ENCODE results near the gene TPPP2.
"Not testable (repeated sequence)": the region's sequence is repeated elsewhere in the genome, so short reads cannot be mapped to it uniquely, and the experiment has no call there.

Gene TPPP2

DNA sequence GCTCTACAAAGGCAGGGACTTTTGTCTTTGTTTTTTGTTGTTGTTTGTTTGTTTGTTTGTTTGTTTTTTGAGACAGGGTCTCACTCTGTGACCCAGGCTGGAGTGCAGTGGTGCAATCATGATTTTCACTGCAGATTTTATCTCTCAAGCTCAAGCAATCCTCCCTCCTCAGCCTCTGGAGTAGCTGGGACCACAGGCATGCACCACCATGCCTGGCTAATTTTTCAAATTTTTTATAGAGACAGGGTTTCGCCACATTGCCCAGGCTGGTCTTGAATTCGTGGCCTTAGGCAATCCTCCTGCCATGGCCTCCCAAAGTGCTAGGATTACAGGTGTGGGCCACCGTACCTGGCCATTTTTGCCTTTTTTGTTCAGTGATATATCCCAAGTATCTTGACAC, 10.9 kb downstream of the TPPP2 start:
- not testable (repeated sequence) for H2BK12ac ChIP-seq (ENCODE audit: low read length in 2 of 2); H3K18ac ChIP-seq (ENCODE audit: low read depth in 1 of 2, low read length in 2 of 2); H3K4ac ChIP-seq (ENCODE audit: low read depth in 1 of 2, low read length in 2 of 2); H2BK15ac ChIP-seq (ENCODE audit: low read depth, poor library complexity, severe bottlenecking); H3K27ac ChIP-seq (ENCODE audit: low read length, poor library complexity, severe bottlenecking); H2BK5ac ChIP-seq (ENCODE audit: low read depth, low read length, poor library complexity, severe bottlenecking); H3K9me3 ChIP-seq (ENCODE audit: control insufficient read depth, low read length); H3K4me3 ChIP-seq (ENCODE audit: insufficient read depth in 1 of 2, low read depth in 1 of 2, low read length in 2 of 2); H2AK5ac ChIP-seq (ENCODE audit: low read length, severe bottlenecking); DNase-seq; H3K36me3 ChIP-seq (ENCODE audit: control insufficient read depth in 1 of 2, insufficient read depth in 2 of 2, low read depth in 1 of 2, low read length in 2 of 2); H3K79me1 ChIP-seq (replicated peaks; ENCODE audit: low read length, poor library complexity, severe bottlenecking); H4K91ac ChIP-seq (ENCODE audit: low read length); H3K23ac ChIP-seq (ENCODE audit: low read length in 2 of 2); H3K9ac ChIP-seq (ENCODE audit: low read length); H3K14ac ChIP-seq (ENCODE audit: low read length in 2 of 2); H3K4me2 ChIP-seq (ENCODE audit: low read length, poor library complexity, severe bottlenecking); H2BK120ac ChIP-seq (ENCODE audit: low read depth, low read length); H3K27me3 ChIP-seq (ENCODE audit: control insufficient read depth in 1 of 2, insufficient read depth in 1 of 2, low read length in 2 of 2); H2AFZ ChIP-seq (ENCODE audit: low read depth, low read length); H4K8ac ChIP-seq (ENCODE audit: low read length); H3K4me1 ChIP-seq (ENCODE audit: control insufficient read depth, insufficient read depth, low read depth, low read length)
- 79% methylated on average over 3 of the region's 3 CpGs for WGBS

DNA sequence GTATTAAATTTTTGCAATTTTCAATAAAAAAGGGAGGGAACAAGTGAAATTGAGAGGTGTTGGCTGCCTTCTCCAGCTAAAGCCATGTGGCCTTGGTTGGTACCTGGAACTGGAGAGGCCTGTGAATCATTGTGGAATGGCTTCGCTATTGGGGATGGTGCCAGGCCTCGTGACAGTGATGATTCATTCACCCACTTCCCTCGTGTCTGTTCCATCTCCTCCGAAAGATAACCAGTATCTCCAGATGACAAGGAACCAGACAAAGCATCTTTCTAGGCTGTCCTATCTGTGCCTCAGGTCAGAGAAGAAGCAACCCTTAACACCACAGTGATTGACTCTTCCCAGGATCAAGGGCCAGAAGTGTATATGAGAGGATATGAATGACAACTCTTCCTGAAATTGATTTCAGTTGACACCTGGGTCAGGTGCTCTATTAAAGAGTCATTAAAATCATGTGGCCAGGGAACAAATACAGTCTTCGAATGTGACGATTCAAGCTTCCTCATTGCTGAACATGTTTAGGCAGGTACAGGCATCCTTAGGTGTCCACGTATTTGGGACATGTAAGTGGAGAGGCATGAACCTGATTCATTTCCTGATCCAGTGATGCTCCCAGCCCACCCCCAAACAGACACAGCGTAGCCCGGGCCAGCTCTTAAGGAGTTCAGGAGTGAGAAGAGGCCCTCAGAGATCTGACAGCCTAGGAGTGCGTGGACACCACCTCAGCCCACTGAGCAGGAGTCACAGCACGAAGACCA, 11.8 kb downstream of the TPPP2 start, which contains the start of gene RNASE7:
Gene RNASE7, plus strand, starts transcription at position 687 of the 758 bp plus-strand sequence. CDS start 631 bp downstream, outside the sequence.
- H3K9me3 ChIP-seq (ENCODE audit: control insufficient read depth, low read length) = no peaks in the 10 kb centered on the region
- no peak within 1 kb of the TSS for H2BK12ac ChIP-seq (ENCODE audit: low read length in 2 of 2)
- no peaks in the 10 kb centered on the region for H3K36me3 ChIP-seq (ENCODE audit: control insufficient read depth in 1 of 2, insufficient read depth in 2 of 2, low read depth in 1 of 2, low read length in 2 of 2)
- no peak within 1 kb of the TSS for H2AK5ac ChIP-seq (ENCODE audit: low read length, severe bottlenecking)
- no peak within 1 kb of the TSS for H3K23ac ChIP-seq (ENCODE audit: low read length in 2 of 2)
- H2BK120ac ChIP-seq (ENCODE audit: low read depth, low read length) = no peak within 1 kb of the TSS
- DNase-seq = peak; percentile 23
- H2AFZ ChIP-seq (ENCODE audit: low read depth, low read length) = no peak within 1 kb of the TSS
- H3K27me3 ChIP-seq (ENCODE audit: control insufficient read depth in 1 of 2, insufficient read depth in 1 of 2, low read length in 2 of 2) = peaks cover 0 to 8% of the 10 kb centered on the region in 2 experiments
- no peak within 1 kb of the TSS for H3K4me3 ChIP-seq (ENCODE audit: insufficient read depth in 1 of 2, low read depth in 1 of 2, low read length in 2 of 2)
- WGBS = 68% methylated on average over 10 of the region's 11 CpGs
- H3K4me2 ChIP-seq (ENCODE audit: low read length, poor library complexity, severe bottlenecking) = no peak within 1 kb of the TSS
- H3K4ac ChIP-seq (ENCODE audit: low read depth in 1 of 2, low read length in 2 of 2) = no peak within 1 kb of the TSS
- no peak within 1 kb of the TSS for H3K14ac ChIP-seq (ENCODE audit: low read length in 2 of 2)
- H3K9ac ChIP-seq (ENCODE audit: low read length) = no peak within 1 kb of the TSS
- peaks cover 7% of the 10 kb centered on the region for H3K4me1 ChIP-seq (ENCODE audit: control insufficient read depth, insufficient read depth, low read depth, low read length)
- H3K79me1 ChIP-seq (replicated peaks; ENCODE audit: low read length, poor library complexity, severe bottlenecking) = no peaks in the 10 kb centered on the region
- H2BK15ac ChIP-seq (ENCODE audit: low read depth, poor library complexity, severe bottlenecking) = no peak within 1 kb of the TSS
- H3K18ac ChIP-seq (ENCODE audit: low read depth in 1 of 2, low read length in 2 of 2) = no peak within 1 kb of the TSS
- no peak within 1 kb of the TSS for H4K91ac ChIP-seq (ENCODE audit: low read length)
- H4K8ac ChIP-seq (ENCODE audit: low read length) = no peak within 1 kb of the TSS
- no peak within 1 kb of the TSS for H3K27ac ChIP-seq (ENCODE audit: low read length, poor library complexity, severe bottlenecking)
- no peak within 1 kb of the TSS for H2BK5ac ChIP-seq (ENCODE audit: low read depth, low read length, poor library complexity, severe bottlenecking)

- no peak overlapping the region for H3K4ac ChIP-seq (ENCODE audit: low read depth in 1 of 2, low read length in 2 of 2)
- peaks cover 0 to 8% of the 10 kb centered on the region in 2 experiments for H3K27me3 ChIP-seq (ENCODE audit: control insufficient read depth in 1 of 2, insufficient read depth in 1 of 2, low read length in 2 of 2)
- H3K4me1 ChIP-seq (ENCODE audit: control insufficient read depth, insufficient read depth, low read depth, low read length) = peaks cover 7% of the 10 kb centered on the region
- DNase-seq = no peak
- H2BK12ac ChIP-seq (ENCODE audit: low read length in 2 of 2) = no peak overlapping the region
- no peak overlapping the region for H4K8ac ChIP-seq (ENCODE audit: low read length)
- H2BK15ac ChIP-seq (ENCODE audit: low read depth, poor library complexity, severe bottlenecking) = no peak overlapping the region
- H2AK5ac ChIP-seq (ENCODE audit: low read length, severe bottlenecking) = no peak overlapping the region
- no peak overlapping the region for H3K18ac ChIP-seq (ENCODE audit: low read depth in 1 of 2, low read length in 2 of 2)
- no peak overlapping the region for H2BK120ac ChIP-seq (ENCODE audit: low read depth, low read length)
- no peak overlapping the region for H3K4me3 ChIP-seq (ENCODE audit: insufficient read depth in 1 of 2, low read depth in 1 of 2, low read length in 2 of 2)
- WGBS = 85% methylated on average over 8 of the region's 8 CpGs
- H3K79me1 ChIP-seq (replicated peaks; ENCODE audit: low read length, poor library complexity, severe bottlenecking) = no peaks in the 10 kb centered on the region
- no peaks in the 10 kb centered on the region for H3K9me3 ChIP-seq (ENCODE audit: control insufficient read depth, low read length)
- H3K4me2 ChIP-seq (ENCODE audit: low read length, poor library complexity, severe bottlenecking) = no peak overlapping the region
- H3K9ac ChIP-seq (ENCODE audit: low read length) = no peak overlapping the region
- no peak overlapping the region for H4K91ac ChIP-seq (ENCODE audit: low read length)
- no peak overlapping the region for H2BK5ac ChIP-seq (ENCODE audit: low read depth, low read length, poor library complexity, severe bottlenecking)
- no peak overlapping the region for H3K14ac ChIP-seq (ENCODE audit: low read length in 2 of 2)
- H3K23ac ChIP-seq (ENCODE audit: low read length in 2 of 2) = no peak overlapping the region
- no peak overlapping the region for H3K27ac ChIP-seq (ENCODE audit: low read length, poor library complexity, severe bottlenecking)
- no peak overlapping the region for H2AFZ ChIP-seq (ENCODE audit: low read depth, low read length)
- H3K36me3 ChIP-seq (ENCODE audit: control insufficient read depth in 1 of 2, insufficient read depth in 2 of 2, low read depth in 1 of 2, low read length in 2 of 2) = no peaks in the 10 kb centered on the region
These were observed 12.9 kb downstream of the TPPP2 start for GRCh38 chr14:21042918-21043317.

- Histone ChIP-seq H4K91ac (ENCODE audit: low read length) (no peak overlapping the region), H2BK5ac (ENCODE audit: low read depth, low read length, poor library complexity, severe bottlenecking) (no peak overlapping the region), H3K27ac (ENCODE audit: low read length, poor library complexity, severe bottlenecking) (no peak overlapping the region)
These were observed 13.5 kb downstream of the TPPP2 start for GRCh38 chr14:21043387-21043973.

More at GRCh38 chr14:21043387-21043973, 13.5 kb downstream of the TPPP2 start:
- Histone ChIP-seq H2AFZ (ENCODE audit: low read depth, low read length) (no peak overlapping the region), H3K9ac (ENCODE audit: low read length) (no peak overlapping the region), H3K27me3 (ENCODE audit: control insufficient read depth in 1 of 2, insufficient read depth in 1 of 2, low read length in 2 of 2) (peaks cover 0 to 8% of the 10 kb centered on the region in 2 experiments), H3K36me3 (ENCODE audit: control insufficient read depth in 1 of 2, insufficient read depth in 2 of 2, low read depth in 1 of 2, low read length in 2 of 2) (no peaks in the 10 kb centered on the region), H2BK12ac (ENCODE audit: low read length in 2 of 2) (no peak overlapping the region), H3K4ac (ENCODE audit: low read depth in 1 of 2, low read length in 2 of 2) (no peak overlapping the region), H2BK120ac (ENCODE audit: low read depth, low read length) (no peak overlapping the region), H2BK15ac (ENCODE audit: low read depth, poor library complexity, severe bottlenecking) (no peak overlapping the region), H3K4me3 (ENCODE audit: insufficient read depth in 1 of 2, low read depth in 1 of 2, low read length in 2 of 2) (no peak overlapping the region), H3K9me3 (ENCODE audit: control insufficient read depth, low read length) (no peaks in the 10 kb centered on the region), H3K23ac (ENCODE audit: low read length in 2 of 2) (no peak overlapping the region), H2AK5ac (ENCODE audit: low read length, severe bottlenecking) (no peak overlapping the region), H3K79me1 (replicated peaks; ENCODE audit: low read length, poor library complexity, severe bottlenecking) (no peaks in the 10 kb centered on the region), H3K18ac (ENCODE audit: low read depth in 1 of 2, low read length in 2 of 2) (no peak overlapping the region), H3K14ac (ENCODE audit: low read length in 2 of 2) (no peak overlapping the region), H3K4me1 (ENCODE audit: control insufficient read depth, insufficient read depth, low read depth, low read length) (peaks cover 7% of the 10 kb centered on the region), H3K4me2 (ENCODE audit: low read length, poor library complexity, severe bottlenecking) (no peak overlapping the region), H4K8ac (ENCODE audit: low read length) (no peak overlapping the region)
- 80% methylated on average over 1 of the region's 2 CpGs for WGBS
- DNase-seq = no peak

Measured in mesenchymal stem cell (in vitro differentiated cells and primary cell).